Limb (tissue), 2 donors: ENCODE data around the gene PALM.

Source experiments
- DNase-seq, 2 donors: peaks; one replicate each; pipeline ENCODE4 v3.0.0-alpha.2; 2016; ENCODE audit errors: extremely low spot score in 2 of 2

The PALM gene

GRCh38 chr19:750640-751423 lies 42.1 kb downstream of the PALM start, which contains the start of gene MISP:
MISP (plus strand) TSS chr19:751112; CDS start chr19:756947, 5,835 bp downstream.
- no peak for DNase-seq

- no peak for DNase-seq
Measured at GRCh38 chr19:751501-752341, 43.0 kb downstream of the PALM start.

GRCh38 chr19:752652-753517 lies 44.1 kb downstream of the PALM start:
- DNase-seq, result peak; percentile 44 to 68

GRCh38 chr19:754530-754929 lies 45.8 kb downstream of the PALM start:
- DNase-seq, result no peak

GRCh38 chr19:755063-755462 lies 46.3 kb downstream of the PALM start:
- no peak for DNase-seq

- no peak for DNase-seq
Measured at GRCh38 chr19:756236-756635, 47.5 kb downstream of the PALM start.

GRCh38 chr19:756821-757688 lies 48.3 kb downstream of the PALM start:
- DNase-seq, result no peak

GRCh38 chr19:757811-758668 lies 49.3 kb downstream of the PALM start:
- no peak for DNase-seq

GRCh38 chr19:763181-763580 lies 54.4 kb downstream of the PALM start:
- no peak for DNase-seq

- no peak for DNase-seq
Measured at GRCh38 chr19:763869-764268, 55.1 kb downstream of the PALM start.

GRCh38 chr19:764301-764700 lies 55.6 kb downstream of the PALM start:
- no peak for DNase-seq

GRCh38 chr19:765179-765738 lies 56.5 kb downstream of the PALM start:
- DNase-seq, result no peak

- no peak for DNase-seq
Measured at GRCh38 chr19:768424-768823, 59.7 kb downstream of the PALM start.

GRCh38 chr19:769616-770015 lies 60.9 kb downstream of the PALM start:
- no peak for DNase-seq

- no peak for DNase-seq
Measured at GRCh38 chr19:771332-771785, 62.6 kb downstream of the PALM start.

GRCh38 chr19:772063-772462 lies 63.3 kb downstream of the PALM start:
- DNase-seq, result no peak

- no peak for DNase-seq
Measured at GRCh38 chr19:772730-773436, 64.1 kb downstream of the PALM start.

- no peak for DNase-seq
Measured at GRCh38 chr19:776549-776948, 67.8 kb downstream of the PALM start.
